HG03103 (cell line): ENCODE measurements around the gene ITSN1.
A peak's percentile ranks its signal among the peaks of the same experiment; 100 is the strongest.
"Not testable (repeated sequence)": the region's sequence is repeated elsewhere in the genome, so short reads cannot be mapped to it uniquely, and the experiment has no call there.

Source experiments
- ATAC-seq: cut with Tn5 transposase; IDR thresholded peaks from one replicate; pipeline ENCODE4 v1.9.1; 2021; ENCODE audit warnings: low read depth; ENCODE audit not compliant: unreplicated experiment

Gene ITSN1

DNA sequence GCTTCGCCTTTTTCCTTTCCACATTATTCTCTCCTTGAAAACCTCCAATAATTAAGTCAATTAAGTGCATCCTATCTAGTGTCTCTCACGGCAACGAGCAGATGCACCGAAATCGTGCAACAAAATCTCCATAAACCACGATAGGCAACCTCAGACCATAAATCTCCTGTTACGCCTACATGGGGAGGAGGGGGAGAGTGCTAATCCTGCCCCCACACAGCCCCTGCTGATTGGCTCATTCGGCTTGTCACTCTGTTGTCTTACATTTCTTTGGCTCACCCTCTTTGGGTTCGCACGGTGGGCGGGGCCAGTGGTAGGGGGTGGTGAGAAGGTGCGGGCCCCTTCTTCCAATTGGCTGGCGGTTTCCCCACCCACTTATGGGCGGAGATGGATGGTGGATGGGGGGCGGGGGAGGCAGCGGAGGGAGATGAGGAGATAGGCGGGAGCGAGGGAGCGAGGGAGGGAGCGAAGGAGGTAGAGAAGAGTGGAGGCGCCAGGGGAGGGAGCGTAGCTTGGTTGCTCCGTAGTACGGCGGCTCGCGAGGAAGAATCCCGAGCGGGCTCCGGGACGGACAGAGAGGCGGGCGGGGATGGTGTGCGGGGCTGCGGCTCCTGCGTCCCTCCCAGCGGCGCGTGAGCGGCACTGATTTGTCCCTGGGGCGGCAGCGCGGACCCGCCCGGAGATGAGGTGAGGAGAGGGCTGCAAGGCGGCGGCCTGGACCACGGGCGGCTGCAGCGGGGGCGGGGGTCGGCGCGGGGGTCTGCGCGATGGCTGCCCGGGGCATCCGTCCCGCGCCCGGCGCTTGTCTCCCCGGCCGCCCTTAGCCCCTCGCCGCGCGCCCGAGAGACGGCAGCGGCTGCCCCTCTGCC lies at the start of gene ITSN1:
ITSN1 (plus strand) TSS at position 475 of the 869 bp plus-strand sequence. CDS start 76,328 bp downstream, outside the sequence.
- peak; percentile 82 for ATAC-seq

DNA sequence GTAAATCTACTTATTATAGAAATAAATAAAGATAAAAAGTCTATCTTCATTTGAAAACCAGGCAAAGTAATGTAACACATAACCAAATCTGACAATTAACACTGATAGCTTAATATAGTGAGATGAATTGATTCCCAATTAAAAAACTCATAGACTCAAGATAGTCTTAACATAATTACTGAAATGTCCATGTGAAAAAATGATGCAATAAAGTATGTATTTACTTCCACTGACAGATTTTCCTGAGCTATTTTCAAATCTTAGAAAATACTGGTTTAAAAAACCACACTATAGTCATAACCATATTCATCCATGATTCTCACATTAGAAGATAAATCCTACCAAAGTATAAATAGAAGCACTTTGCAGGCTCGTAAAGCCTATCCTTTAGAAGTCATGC lies 44.2 kb upstream of the ITSN1 start:
- ATAC-seq, result no peak

DNA sequence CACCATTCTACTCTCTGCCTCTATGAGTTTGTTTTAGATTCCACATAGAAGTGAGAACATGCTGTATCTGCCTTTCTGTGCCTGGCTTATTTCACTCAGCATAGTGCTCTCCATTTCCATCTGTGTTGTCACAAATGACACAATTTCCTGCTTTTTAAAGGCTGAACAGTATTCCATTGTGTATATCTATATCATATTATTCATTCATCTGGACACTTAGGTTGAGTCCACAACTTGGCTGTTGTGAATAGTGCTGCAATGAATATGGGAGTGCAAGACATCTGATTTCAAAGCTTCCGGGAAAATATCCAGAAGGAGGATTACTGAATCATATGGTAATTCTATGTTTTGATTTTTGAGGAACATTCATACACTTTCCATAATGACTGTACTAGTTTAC lies 33.7 kb upstream of the ITSN1 start:
- no peak for ATAC-seq

DNA sequence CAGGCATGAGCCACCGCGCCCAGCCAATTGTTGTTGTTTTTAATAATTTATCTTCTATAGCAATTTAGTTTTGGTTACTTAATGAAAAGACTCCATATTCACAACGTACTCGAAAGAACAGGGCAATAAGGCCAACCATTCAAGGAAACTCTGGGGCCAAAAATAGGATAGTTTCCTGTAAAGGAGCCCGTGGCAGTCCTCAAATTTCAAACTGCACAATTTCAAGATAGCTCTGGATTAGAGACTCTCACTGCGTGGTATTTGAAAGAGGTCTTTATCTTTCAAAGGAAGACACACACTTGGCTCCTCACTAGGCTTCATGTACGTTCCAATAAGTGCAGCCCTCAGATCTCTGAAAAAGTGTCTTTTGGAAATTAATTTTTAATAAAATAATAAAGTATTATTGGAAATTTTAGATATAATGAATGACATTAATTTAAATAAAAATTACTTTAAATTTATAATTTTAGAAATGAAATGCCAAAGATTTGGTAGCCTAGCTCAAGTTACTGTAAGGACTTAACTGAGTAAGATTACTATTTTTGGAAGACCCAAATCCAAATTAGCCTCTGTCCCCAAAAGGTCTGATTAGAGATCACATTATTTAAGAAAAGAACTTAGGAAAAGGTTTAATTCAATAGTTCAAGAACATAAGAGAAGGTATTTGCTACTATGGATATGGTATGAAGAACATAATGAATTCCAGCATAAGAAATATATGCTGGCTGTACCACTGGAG lies 31.1 kb upstream of the ITSN1 start:
- ATAC-seq, result no peak

DNA sequence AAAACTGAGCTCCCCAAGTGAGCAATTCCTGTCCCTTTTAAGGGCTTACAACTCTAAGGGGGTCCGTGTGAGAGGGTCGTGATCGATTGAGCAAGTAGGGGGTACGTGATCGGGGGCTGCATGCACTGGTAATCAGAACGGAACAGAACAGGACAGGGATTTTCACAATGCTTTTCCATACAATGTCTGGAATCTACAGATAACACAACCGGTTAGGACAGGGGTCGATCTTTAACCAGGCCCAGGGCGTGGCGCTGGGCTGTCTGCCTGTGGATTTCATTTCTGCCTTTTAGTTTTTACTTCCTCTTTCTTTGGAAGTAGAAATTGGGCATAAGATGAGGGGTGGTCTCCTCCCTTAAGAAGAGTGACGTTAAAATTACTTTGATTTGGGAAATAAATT lies 24.7 kb upstream of the ITSN1 start:
- not testable (repeated sequence) for ATAC-seq

DNA sequence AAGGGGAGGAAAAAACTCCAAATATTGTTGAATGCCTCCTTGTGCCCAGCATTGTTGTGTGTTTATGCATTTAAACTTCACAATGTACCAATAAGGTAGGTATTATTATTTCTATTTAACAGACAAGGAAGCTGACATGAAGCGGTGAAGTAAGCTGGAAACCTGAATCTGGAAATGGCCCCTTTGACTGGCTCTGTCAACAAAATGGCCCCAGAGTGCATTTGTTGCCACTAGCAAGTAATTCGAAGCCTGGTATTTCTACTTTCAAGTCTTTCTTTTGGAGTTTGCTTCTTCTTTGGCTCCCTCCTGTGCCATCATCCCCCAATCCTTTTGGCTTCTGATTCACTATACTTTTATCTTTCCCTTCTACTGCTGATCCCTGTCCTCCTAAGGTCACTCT lies 23.9 kb upstream of the ITSN1 start:
- no peak for ATAC-seq

DNA sequence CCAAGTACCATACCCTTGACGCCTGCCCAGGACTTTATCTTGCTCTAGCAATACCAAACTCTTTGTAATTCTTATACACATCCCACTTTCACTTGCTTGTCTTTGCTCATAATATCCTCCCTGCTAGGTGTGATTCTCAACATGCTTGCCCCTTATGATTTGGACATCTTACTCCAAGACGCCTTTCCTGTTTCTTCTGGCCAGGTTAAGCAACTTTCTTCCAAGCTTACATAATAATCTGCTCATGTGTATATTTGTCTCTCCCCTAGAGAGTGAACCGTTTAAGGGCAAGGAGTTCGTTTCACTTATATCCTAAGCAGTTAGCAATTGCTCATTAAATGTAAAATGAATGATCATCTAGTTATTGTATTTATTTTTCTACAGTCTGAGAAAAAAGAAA lies 22.6 kb upstream of the ITSN1 start:
- ATAC-seq, result no peak

DNA sequence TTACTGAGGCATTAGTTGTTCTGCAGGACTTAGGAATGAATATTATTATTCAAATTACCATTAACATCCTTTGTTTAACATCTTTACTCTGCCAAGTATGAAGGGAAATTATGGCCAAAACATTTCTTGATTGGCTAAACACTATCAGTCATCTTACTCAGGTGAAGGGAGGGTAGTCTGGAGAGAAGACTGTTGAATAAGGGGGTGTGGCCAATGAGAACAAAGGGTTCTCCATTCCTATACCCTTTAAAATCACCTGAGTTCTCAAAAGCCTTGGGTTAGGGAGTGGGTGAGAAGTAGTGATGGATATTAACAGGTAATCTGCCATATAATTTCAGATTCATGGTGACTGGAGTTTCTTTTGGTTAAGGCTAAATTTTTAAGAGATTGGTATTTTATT lies 20.0 kb upstream of the ITSN1 start:
- no peak for ATAC-seq

DNA sequence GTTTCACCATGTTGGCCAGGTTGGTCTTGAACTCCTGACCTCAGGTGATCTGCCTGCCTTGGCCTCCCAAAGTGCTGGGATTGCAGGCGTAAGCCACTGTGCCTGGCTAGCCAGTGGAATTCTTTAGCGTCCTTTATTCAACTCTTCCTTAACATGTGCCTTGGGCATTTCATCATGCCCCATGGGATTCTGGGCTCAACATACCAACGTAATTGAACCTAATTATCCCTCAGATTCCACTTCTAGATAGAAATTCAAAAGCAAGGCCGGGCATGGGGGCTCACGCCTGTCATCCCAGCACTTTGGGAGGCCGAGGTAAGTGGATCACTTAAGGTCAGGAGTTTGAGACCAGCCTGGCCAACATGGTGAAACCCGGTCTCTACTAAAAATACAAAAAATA lies 16.1 kb upstream of the ITSN1 start:
- not testable (repeated sequence) for ATAC-seq

DNA sequence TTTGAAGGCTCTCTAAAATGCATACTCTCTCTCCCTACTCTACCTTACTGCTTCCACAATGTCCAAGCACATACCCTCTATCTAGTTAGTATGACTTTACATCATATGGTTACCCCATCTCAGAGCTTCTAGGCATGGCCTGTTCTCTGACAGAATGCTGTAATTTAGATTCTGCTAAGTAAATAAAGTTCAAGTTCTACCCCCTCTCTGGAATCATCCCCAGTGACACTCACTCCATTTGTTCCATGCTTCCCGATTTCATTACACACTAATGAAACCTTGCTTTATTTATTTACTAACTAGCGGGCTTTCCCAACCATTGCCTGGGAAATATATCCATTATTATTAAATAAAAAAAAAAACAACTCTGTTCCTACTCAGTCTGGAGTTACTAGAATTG lies 8.0 kb upstream of the ITSN1 start:
- ATAC-seq, result no peak

DNA sequence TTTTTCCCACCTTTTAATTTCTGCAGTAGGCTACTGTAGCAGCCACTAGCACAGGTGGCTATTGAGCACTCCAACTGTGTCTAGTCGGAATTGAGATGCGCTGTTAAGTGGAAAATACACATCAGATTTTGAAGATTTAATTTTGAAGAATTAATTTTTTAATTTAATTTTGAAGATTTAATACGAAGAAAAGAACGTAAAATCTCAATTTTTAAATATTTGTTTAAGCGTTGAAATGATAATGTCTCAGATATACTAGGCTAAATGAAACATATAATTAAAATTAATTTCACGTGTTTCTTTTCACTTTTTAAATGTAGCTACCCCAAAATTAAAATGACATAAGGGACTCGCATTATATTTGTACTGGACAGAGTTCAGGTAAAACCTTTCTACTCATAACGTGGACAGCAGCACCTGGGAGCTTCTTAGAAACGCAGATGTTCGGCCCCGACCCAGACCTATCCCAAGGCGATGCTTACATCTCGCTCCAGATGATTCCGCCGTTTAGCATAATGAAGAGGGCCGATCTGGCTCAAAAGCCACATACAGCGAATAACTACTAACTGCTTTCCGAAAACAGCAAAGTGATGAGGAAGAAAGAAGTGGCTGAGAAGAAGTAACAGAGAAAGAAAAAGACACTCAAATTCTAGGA lies 1.5 kb upstream of the ITSN1 start:
- ATAC-seq, result no peak

DNA sequence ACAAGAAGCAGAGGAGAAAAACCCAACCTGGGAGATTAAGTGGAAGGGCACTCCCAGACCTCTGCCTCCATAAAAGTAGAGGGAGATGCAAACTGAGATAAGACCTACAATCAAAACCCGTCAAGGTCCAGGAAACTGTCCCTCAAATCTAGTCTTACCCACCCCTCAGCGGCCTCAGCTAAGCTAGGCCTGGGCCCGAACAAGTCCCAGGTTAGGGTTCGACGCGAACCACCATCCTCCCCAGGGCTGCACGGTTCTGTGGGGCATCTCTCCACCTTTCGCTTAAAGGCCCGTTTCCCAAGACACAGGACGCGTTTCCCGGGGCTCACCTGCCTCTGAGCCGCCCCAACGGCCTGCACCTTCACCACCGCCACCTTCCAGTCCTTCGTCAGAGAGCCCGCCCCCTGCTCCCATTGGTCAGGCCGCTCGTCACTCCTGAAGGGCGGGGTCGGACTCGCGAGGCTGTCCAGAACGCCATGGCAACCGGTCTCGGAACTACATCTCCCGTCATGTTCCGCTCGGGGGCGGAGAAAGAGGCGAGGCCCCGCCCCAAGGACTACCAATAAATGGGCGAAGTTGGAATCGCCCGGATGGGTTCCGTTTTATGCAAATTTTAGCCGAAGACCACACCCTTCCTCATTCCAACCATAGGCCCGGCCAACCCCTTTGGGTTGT lies 812 bp upstream of the ITSN1 start, which contains the start of gene CRYZL1:
CRYZL1 (minus strand) TSS at position 390 of the 675 bp plus-strand sequence. CDS start 10,190 bp downstream, outside the sequence.
- ATAC-seq, result peak; percentile 65

DNA sequence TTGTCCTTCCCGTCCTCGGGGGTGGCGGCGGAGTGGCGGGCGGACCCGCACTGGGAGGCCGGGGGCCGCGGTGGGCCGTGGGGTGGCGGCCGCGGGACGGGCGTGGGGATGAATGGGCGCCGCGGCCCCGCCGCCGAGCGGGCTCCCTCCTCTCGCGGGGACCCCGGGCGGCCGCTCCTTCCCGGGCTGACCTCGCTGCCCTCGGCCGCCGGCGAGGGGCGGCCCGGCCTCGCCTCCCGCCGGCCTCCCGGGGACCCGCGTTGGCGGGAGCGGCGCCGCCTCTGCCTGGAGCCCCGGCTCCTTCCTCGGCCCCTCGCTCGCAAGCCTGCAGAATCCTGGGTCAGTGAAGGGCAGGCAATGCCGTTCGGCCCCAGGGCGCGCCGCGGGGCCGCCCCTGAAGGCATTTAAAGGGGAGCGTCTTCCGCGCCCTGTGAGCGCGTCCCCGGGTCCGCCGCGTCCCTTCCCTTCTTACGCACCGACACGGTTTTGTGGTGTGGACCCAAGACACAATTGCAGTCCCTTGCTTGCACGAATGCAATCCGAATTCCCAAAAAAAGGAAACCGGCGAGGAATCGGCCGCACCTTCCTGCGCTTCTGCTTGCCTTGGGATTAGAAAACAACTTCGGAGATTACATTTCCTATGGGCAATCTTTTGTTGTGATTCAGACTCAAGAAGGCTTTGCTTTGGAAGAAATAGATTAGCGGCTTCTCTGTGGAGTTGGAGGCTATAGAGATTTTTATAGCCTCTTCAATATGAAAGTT lies 776 bp downstream of the ITSN1 start:
- no peak for ATAC-seq

DNA sequence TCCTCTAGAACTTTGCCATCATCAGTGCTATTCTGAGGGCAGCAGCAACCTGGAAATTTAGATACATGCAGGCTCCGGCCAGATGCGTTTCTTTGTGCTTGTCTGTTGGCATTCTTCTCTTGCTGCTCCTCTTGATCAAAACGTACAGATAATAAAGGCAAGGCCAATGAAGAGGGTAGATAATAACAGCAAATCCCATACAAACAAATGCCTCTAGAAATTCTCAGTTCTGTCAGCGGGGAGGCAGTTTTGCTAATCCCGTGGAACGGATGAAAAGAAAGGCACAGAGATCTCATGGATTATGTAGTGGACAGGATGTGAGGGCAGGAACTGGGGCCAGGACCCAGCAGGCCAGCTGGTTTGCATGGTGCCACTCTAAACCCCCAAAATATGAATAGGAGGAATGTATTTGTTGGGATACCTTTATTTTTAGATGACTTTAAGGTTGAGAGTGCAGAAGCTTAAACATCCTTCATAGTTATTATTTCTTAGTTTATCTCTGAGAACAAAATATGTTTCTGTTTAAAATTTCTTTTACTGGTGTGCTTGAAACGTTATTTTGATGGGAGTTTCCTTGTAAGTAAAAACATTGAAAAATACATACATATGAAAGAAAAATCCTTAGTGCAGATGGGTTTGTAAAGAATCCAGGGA lies 1.5 kb downstream of the ITSN1 start:
- no peak for ATAC-seq

DNA sequence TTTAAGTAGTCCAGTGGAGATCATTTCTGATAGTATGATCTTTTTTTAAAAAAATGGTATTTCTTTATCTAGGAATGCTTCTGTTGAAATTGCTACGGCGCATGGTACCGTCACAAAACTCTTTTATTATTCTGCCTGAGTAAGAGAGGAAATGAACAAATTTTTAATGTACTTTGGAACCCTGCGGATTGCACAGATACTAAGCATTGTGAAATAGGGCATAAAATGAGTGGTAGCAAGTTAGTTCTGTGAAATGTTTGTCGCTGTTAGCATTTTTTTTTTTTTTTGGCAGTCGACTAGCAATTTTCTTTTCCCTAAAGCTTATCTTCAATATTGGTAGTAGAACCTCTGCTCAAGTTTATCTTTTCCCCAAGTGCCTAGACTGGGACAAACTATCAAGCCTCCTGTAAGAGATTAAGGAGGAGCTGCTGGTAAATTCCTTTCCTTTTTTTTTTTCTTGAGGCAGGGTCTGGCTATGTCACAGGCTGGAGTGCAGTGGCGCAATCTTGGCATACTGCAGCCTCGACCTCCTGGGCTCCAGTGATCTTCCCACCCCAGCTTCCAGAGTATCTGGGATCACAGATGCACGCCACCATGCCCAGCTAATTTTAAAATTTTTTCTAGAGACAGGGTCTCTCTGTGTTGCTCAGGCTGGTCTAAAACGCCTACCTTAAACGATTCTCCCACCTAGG lies 2.2 kb downstream of the ITSN1 start:
- no peak for ATAC-seq

DNA sequence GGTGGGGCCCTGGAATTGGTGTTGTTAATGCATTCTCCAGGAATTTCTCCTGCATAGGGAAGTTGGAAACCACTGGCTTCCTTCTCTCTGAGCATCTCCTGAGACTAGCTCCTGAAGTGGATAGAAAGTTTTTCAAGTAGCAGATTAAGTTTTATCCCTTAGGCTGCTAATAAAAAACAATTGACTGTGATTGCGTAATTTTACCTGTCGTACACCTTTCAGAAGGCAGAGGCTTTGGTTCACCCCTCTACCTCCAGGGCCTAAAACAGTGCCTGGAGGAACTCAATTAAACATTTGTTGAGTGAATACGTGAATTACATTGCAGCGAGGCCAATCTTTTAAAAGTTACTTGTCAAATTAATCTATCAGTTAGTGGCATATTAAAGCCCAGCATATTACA lies 3.4 kb downstream of the ITSN1 start:
- no peak for ATAC-seq

DNA sequence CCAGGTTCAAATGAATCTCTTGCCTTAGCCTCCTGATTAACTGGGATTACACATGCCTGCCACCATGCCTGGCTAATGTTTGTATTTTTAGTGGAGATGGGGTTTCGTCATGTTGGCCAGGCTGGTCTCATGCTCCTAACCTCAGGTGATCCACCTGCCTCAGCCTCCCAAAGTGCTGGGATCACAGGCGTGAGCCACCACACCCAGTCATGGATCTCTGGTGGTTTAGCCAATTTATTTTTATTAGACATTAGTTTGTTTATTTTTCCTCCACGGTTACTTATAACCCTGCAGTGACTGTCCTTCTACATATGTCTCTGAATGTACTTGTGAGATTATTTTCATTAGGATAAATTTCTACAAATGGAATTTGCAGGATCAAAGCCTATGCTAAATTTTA lies 5.3 kb downstream of the ITSN1 start:
- no peak for ATAC-seq

DNA sequence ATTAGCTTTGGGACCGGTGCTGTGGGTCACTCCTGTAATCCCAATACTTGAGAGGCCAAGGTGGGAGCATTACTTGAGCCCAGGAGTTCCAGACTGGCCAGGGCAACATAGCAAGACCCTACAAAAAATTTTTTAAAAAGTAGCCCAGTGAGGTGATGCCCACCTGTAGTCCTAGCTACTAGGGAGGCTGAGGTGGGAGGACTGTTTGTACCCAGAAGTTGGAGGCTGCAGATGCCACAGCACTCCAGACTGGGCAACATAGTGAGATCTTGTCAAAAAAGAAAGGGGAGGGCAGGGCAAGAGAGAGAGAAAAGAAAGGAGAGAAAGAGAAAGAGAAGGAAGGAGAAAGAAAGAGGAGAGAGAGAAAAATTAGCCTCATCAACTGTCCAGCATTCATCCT lies 6.3 kb downstream of the ITSN1 start:
- no peak for ATAC-seq

DNA sequence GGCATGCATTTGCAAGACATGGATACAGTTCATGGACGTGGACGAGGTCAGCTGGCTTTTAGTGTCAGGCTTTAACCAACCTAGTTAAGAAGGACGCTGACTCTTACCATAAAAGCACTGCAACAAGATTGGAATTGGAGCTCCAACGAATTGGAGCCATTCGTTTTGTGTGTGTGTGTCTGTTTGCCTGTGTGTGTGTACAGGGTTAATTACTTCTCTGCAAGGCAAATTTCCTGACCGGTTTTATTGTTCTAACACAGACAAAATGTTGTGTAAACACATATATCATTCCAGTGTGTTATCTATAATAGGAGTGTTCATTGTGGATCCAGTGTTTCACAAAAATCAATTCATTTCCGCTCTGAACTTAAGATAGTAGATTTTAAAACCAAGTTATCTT lies 7.9 kb downstream of the ITSN1 start:
- ATAC-seq, result no peak
